Adrenal gland (tissue), 12 donors: Measurements from ENCODE around the gene DNAL4. TPM values are rescaled to one million over a fixed set of nuclear protein-coding genes. Genes with fewer than 3 reads are reported as not detected.
A peak's percentile ranks its signal among the peaks of the same experiment; 100 is the strongest.

Experiments used
- DNase-seq, 7 donors: peaks; one replicate each; pipeline ENCODE4 v3.0.0-alpha.2; 2019 to 2020
- H3K27ac ChIP-seq, 5 donors: fragments of 200-600 bp; sonication (generic) in 4 of 5; 1 replicate in 3 of 5; 2 replicates in 2 of 5; pipeline versions ENCODE4 v1.5.1 to v1.8.0; 2016 to 2020; ENCODE audit warnings: mild to moderate bottlenecking in 1 of 5
- H3K27me3 ChIP-seq: fragments of 200-600 bp; 2 replicates; pipeline ENCODE4 v1.8.0; 2021
- H3K36me3 ChIP-seq, 2 donors: fragments of 200-600 bp; replicated peaks in 1 of 2; 1 replicate in 1 of 2; 2 replicates in 1 of 2; pipeline versions ENCODE4 v1.5.1 to v1.8.0; 2018 to 2022
- H3K4me1 ChIP-seq, 2 donors: fragments of 200-600 bp; replicated peaks in 1 of 2; 1 replicate in 1 of 2; 2 replicates in 1 of 2; pipeline versions ENCODE4 v1.5.1 to v1.8.0; 2018 to 2021
- H3K4me3 ChIP-seq, 4 donors: fragments of 200-600 bp; sonication (generic) in 3 of 4; one replicate each; pipeline ENCODE4 v1.5.1; 2016 to 2018
- H3K9me3 ChIP-seq, 3 donors: fragments of 200-600 bp; sonication (generic) in 1 of 3; replicated peaks in 1 of 3; 1 replicate in 2 of 3; 2 replicates in 1 of 3; pipeline versions ENCODE4 v1.5.1 to v1.8.0; 2016 to 2021
- POLR2A ChIP-seq, 2 donors: fragments of 450-650 bp; IDR thresholded peaks; one replicate each; pipeline ENCODE4 v1.6.1; 2017; ENCODE audit warnings: antibody characterized with exemption in 2 of 2, mild to moderate bottlenecking in 2 of 2, moderate library complexity in 1 of 2
- WGBS, 4 donors: extraction: QIAGEN DNeasy Blood & Tissue Kit in 2 of 4; methylation state at CpG; one replicate each; pipeline versions ENCODE4 v1.1.5 to v1.1.7; 2013 to 2017; 5-methylcytosine and 5-hydroxymethylcytosine counted together
- intact Hi-C, 2 donors: fragments of 100-400 bp; cut with DNase I; formaldehyde crosslinking; loops; one replicate each; pipeline versions ENCODE4 v1.14.1 to v1.15.0; 2022 to 2023
- polyA plus RNA-seq, 3 donors: library from polyadenylated mRNA; stranded (reverse); fragments of 200-250 nt in 2 of 3; fragments of 350-450 nt in 1 of 3; fragmentation: Illumina TruSeq in 1 of 3; extraction: RNeasy Lipid Tissue Mini Kit (QIAGEN cat#74804) in 1 of 3; gene quantifications; one replicate each; pipeline ENCODE4 v1.2.3, GENCODE V29; 2013 to 2014
- total RNA-seq, 9 donors: library from RNA; depleted of rRNA in 4 of 9; stranded (reverse); fragments of >200 nt in 4 of 9; fragments of 120-200 nt in 1 of 9; fragmentation: NEBNext Ultra II Directional in 1 of 9; extraction: Animal tissue kit (Norgen Biotek cat#: 25700) in 1 of 9; gene quantifications; one replicate each; pipeline versions ENCODE4 v1.1.0 to v1.2.4, GENCODE V29; 2013 to 2023
- TF ChIP-seq, protein P1 (sequence below), 6 experiments: fragments of 450-650 bp in 4 of 6; fragments of 200-600 bp in 2 of 6; sonication (generic) in 1 of 6; IDR thresholded peaks; 1 replicate in 5 of 6; 2 replicates in 1 of 6; pipeline versions ENCODE4 v1.5.1 to v1.8.0; 2016 to 2021; ENCODE audit warnings: antibody characterized with exemption in 6 of 6, mild to moderate bottlenecking in 2 of 6, moderate library complexity in 1 of 6
- donor health status: healthy with polysubstance abuse.
- donor health status: Bipolar disorder and iron deficiency.
- donor health status: DM: yes; HTN: yes; CAD: no.
- donor health status: DM: no; HTN: no; CAD: no.
- donor health status: DM: no; HTN: no; CAD: no.
- donor health status: DM: yes; HTN: yes; CAD: no.

Gene DNAL4
- total and polyA plus RNA-seq, 12 donors: 11.8 to 29.8 (median 19.1) TPM

DNA sequence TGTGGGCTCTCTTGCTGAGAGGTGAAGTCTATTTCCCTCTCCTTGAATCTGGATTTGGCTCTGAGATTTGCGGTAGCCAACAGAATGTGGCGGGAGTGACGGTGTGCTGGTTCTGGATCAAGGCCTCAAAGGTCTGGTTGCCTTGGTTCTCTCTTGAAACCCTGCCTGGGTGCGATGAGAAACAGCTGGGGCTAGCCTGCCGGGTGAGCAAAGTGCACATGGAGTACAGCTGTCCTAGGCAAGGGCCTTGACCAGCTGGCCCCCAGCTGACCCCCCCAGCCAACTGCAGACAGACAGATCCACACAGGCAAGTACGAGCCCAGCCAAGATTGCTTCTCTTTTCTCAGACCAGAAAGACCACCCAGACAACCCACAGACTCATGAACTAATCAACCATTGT lies 49.0 kb downstream of the DNAL4 start:
- TF ChIP-seq POLR2A (IDR thresholded peaks at IDR 0.05): no peak
- TF ChIP-seq, protein P1, sequence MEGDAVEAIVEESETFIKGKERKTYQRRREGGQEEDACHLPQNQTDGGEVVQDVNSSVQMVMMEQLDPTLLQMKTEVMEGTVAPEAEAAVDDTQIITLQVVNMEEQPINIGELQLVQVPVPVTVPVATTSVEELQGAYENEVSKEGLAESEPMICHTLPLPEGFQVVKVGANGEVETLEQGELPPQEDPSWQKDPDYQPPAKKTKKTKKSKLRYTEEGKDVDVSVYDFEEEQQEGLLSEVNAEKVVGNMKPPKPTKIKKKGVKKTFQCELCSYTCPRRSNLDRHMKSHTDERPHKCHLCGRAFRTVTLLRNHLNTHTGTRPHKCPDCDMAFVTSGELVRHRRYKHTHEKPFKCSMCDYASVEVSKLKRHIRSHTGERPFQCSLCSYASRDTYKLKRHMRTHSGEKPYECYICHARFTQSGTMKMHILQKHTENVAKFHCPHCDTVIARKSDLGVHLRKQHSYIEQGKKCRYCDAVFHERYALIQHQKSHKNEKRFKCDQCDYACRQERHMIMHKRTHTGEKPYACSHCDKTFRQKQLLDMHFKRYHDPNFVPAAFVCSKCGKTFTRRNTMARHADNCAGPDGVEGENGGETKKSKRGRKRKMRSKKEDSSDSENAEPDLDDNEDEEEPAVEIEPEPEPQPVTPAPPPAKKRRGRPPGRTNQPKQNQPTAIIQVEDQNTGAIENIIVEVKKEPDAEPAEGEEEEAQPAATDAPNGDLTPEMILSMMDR (IDR thresholded peaks at IDR 0.05): no peak
- intact Hi-C loops: no loop called here
- WGBS, 4 donors: 43 to 53% (median 51%) methylated on average over 4 to 6 of the region's 6 CpGs
- peak in 3 of 7 donors; percentile 53 to 71 (median 62) for DNase-seq
- H3K27me3 ChIP-seq: no peaks in the 10 kb centered on the region
- peak overlapping the region in 1 of 5 donors; percentile 40 for H3K27ac ChIP-seq
- H3K36me3 ChIP-seq: peaks cover 0 to 100% of the 10 kb centered on the region in 2 donors
- H3K4me1 ChIP-seq: no peaks in the 10 kb centered on the region
- no peaks in the 10 kb centered on the region for H3K9me3 ChIP-seq
- H3K4me3 ChIP-seq: no peak overlapping the region

DNA sequence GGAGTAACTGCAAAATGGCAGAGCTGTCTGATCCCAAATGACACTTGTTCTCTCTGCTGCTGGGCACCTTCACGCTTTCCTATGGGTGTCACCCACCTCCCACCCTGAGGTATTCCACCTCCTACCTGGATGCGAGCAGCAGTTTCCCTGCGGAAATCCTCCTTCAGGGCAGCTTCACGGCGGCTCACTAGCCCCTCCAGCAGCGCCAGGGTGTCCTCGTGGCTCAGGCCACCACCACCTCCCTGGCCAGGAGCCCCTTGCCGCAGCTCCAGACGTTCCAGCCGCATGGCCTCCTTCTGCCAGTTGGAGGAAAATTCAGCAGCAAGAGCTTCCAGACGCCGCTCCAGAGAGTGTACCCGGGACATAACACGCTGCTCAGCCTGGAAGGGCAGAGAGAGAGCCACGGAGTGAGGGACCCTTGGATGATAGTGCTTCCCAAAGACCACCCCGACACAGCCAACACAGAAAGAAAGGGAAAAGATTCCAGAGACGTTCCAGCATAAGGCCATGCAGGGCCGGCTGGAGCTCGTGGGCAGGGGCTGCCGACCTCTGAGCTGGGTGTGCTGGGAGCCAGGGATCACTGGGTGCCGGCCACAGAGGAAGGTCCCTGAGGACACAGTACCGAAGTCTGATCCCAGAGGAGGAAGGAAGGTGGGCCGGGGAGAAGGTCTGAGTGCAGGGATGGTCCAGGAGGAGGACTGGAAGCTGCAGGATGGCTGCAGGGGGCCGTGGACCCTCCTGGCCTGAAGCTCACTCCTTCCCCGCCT lies 51.6 kb downstream of the DNAL4 start:
- H3K4me3 ChIP-seq: no peak overlapping the region
- no peak for TF ChIP-seq POLR2A (IDR thresholded peaks at IDR 0.05)
- TF ChIP-seq, protein P1 (IDR thresholded peaks at IDR 0.05): no peak
- no peak overlapping the region for H3K27ac ChIP-seq
- WGBS, 4 donors: 92 to 95% (median 92%) methylated on average over 20 to 25 of the region's 25 CpGs
- H3K4me1 ChIP-seq: no peaks in the 10 kb centered on the region
- intact Hi-C loops: no loop called here
- H3K36me3 ChIP-seq: peaks cover 0 to 100% of the 10 kb centered on the region in 2 donors
- no peaks in the 10 kb centered on the region for H3K27me3 ChIP-seq
- DNase-seq: no peak
- H3K9me3 ChIP-seq: no peaks in the 10 kb centered on the region

DNA sequence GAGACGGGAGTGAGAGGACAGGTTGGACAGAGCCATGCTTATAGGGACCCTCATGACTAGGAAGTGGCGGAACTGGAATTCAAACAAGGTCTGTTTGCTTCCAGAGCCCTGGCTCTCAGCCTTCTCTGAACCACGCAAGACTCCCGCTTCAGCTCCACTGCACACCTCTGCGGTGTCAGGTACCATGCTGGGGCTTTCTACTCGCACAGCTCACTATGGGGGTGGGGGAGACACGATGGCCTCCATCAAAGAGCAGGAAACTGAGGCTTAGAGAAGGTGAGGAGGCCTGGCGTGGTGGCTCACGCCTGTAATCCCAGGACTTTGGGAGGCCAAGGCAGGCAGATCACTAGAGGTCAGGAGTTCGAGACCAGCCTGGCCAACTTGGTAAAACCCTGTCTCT lies 52.4 kb downstream of the DNAL4 start:
- WGBS, 4 donors: 92 to 97% (median 95%) methylated on average over 8 to 10 of the region's 10 CpGs
- H3K36me3 ChIP-seq: peaks cover 0 to 100% of the 10 kb centered on the region in 2 donors

DNA sequence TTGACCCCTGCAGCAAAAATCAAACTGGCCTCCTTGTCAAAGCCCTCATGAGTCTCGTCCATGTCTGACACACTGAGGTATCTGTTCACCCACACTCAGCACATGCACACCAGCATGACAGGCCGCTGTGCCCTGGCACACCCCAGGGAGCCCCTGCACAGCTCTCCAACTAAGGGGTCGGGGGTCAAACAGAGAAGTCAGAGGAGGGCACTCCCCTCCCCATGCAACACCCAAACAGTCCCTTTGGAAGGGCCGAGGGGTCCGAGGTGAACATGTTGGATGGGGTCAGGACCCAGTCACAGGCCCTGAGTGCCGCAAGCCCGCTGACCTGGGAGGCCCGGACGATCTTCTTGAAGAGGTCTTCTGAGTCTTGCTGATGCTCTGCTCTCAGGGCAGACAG lies 52.8 kb downstream of the DNAL4 start:
- H3K27me3 ChIP-seq: no peaks in the 10 kb centered on the region
- H3K36me3 ChIP-seq: peaks cover 0 to 100% of the 10 kb centered on the region in 2 donors
- H3K9me3 ChIP-seq: no peaks in the 10 kb centered on the region
- intact Hi-C loops: no loop called here
- TF ChIP-seq, protein P1 (IDR thresholded peaks at IDR 0.05): no peak
- no peak for TF ChIP-seq POLR2A (IDR thresholded peaks at IDR 0.05)
- no peak overlapping the region for H3K27ac ChIP-seq
- 86 to 100% (median 93%) methylated on average over 1 to 9 of the region's 9 CpGs for WGBS, 4 donors
- H3K4me3 ChIP-seq: no peak overlapping the region
- no peak for DNase-seq
- H3K4me1 ChIP-seq: no peaks in the 10 kb centered on the region

More for the DNA sequence above, 52.4 kb downstream of the DNAL4 start:
- TF ChIP-seq POLR2A (IDR thresholded peaks at IDR 0.05): no peak
- TF ChIP-seq, protein P1 (IDR thresholded peaks at IDR 0.05): no peak
- Histone ChIP-seq H3K9me3 (no peaks in the 10 kb centered on the region), H3K4me3 (no peak overlapping the region), H3K27ac (no peak overlapping the region), H3K27me3 (no peaks in the 10 kb centered on the region), H3K4me1 (no peaks in the 10 kb centered on the region)
- no peak for DNase-seq
- intact Hi-C loops: no loop called here
